Measurements from ENCODE around the gene CLN5. TPM values are rescaled to one million over a fixed set of nuclear protein-coding genes. Genes with fewer than 3 reads are reported as not detected.
"Not testable (repeated sequence)": the region's sequence is repeated elsewhere in the genome, so short reads cannot be mapped to it uniquely, and the experiment has no call there.

CLN5 gene
- total RNA-seq, 6 experiments from 2014 or later, result 14.7 to 26.5 (median 18.5) TPM

GRCh38 chr13:77002590-77003190, 10.8 kb downstream of the CLN5 start:
- TF ChIP-seq, protein P1, sequence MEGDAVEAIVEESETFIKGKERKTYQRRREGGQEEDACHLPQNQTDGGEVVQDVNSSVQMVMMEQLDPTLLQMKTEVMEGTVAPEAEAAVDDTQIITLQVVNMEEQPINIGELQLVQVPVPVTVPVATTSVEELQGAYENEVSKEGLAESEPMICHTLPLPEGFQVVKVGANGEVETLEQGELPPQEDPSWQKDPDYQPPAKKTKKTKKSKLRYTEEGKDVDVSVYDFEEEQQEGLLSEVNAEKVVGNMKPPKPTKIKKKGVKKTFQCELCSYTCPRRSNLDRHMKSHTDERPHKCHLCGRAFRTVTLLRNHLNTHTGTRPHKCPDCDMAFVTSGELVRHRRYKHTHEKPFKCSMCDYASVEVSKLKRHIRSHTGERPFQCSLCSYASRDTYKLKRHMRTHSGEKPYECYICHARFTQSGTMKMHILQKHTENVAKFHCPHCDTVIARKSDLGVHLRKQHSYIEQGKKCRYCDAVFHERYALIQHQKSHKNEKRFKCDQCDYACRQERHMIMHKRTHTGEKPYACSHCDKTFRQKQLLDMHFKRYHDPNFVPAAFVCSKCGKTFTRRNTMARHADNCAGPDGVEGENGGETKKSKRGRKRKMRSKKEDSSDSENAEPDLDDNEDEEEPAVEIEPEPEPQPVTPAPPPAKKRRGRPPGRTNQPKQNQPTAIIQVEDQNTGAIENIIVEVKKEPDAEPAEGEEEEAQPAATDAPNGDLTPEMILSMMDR (IDR thresholded peaks at IDR 0.05), result peak; percentile 53 to 69 (median 63)
- no peak for TF ChIP-seq POLR2A (IDR thresholded peaks at IDR 0.05)
- ATAC-seq (peak; percentile 66 to 74 (median 71)), DNase-seq (no peak)
- Histone ChIP-seq H3K27ac (peak overlapping the region in 1 of 3 donors; percentile 44), H3K4me3 (no peak overlapping the region), H3K36me3 (peaks cover 0 to 24% (median 0%) of the 10 kb centered on the region in 4 donors), H3K9me3 (no peaks in the 10 kb centered on the region), H3K4me1 (peaks cover 0 to 37% (median 15%) of the 10 kb centered on the region in 4 donors), H3K27me3 (no peaks in the 10 kb centered on the region)
- 40% methylated on average over 6 of the region's 7 CpGs for WGBS (ENCODE audit: insufficient coverage, low coverage, low lambda C conversion rate, missing lambda C conversion rate)
- intact Hi-C loops (cut with DNase I), result no loop called here

GRCh38 chr13:77008337-77008736, 16.5 kb downstream of the CLN5 start:
- WGBS (ENCODE audit: insufficient coverage, low coverage, low lambda C conversion rate, missing lambda C conversion rate), result 95% methylated on average over 2 of the region's 4 CpGs
- DNase-seq; H3K27me3 ChIP-seq; H3K27ac ChIP-seq; intact Hi-C loops (cut with DNase I); H3K4me3 ChIP-seq; H3K4me1 ChIP-seq; H3K9me3 ChIP-seq: not testable (repeated sequence)
- peaks cover 0 to 64% (median 18%) of the 10 kb centered on the region in 4 donors for H3K36me3 ChIP-seq
- ATAC-seq, result peak; percentile 55 to 61 (median 56)

- WGBS (ENCODE audit: insufficient coverage, low coverage, low lambda C conversion rate, missing lambda C conversion rate), result 85% methylated on average over 2 of the region's 2 CpGs
- Histone ChIP-seq H3K36me3 (peaks cover 0 to 64% (median 21%) of the 10 kb centered on the region in 4 donors), H3K27ac (no peak overlapping the region), H3K27me3 (no peaks in the 10 kb centered on the region), H3K9me3 (no peaks in the 10 kb centered on the region), H3K4me3 (no peak overlapping the region), H3K4me1 (peaks cover 0 to 4% (median 0%) of the 10 kb centered on the region in 4 donors)
- DNase-seq (no peak), ATAC-seq (no peak)
- intact Hi-C loops (cut with DNase I), result no loop called here
- TF ChIP-seq, protein P1 (IDR thresholded peaks at IDR 0.05), result no peak
- TF ChIP-seq POLR2A (IDR thresholded peaks at IDR 0.05), result no peak
Observed at GRCh38 chr13:77009011-77009410, 17.1 kb downstream of the CLN5 start.

GRCh38 chr13:77009719-77010118, 17.8 kb downstream of the CLN5 start:
- H3K27me3 ChIP-seq; intact Hi-C loops (cut with DNase I); DNase-seq; H3K4me3 ChIP-seq; H3K9me3 ChIP-seq; H3K27ac ChIP-seq; H3K4me1 ChIP-seq; ATAC-seq: not testable (repeated sequence)
- H3K36me3 ChIP-seq, result peaks cover 0 to 71% (median 25%) of the 10 kb centered on the region in 4 donors
- 100% methylated on average over 5 of the region's 5 CpGs for WGBS (ENCODE audit: insufficient coverage, low coverage, low lambda C conversion rate, missing lambda C conversion rate)

DNA sequence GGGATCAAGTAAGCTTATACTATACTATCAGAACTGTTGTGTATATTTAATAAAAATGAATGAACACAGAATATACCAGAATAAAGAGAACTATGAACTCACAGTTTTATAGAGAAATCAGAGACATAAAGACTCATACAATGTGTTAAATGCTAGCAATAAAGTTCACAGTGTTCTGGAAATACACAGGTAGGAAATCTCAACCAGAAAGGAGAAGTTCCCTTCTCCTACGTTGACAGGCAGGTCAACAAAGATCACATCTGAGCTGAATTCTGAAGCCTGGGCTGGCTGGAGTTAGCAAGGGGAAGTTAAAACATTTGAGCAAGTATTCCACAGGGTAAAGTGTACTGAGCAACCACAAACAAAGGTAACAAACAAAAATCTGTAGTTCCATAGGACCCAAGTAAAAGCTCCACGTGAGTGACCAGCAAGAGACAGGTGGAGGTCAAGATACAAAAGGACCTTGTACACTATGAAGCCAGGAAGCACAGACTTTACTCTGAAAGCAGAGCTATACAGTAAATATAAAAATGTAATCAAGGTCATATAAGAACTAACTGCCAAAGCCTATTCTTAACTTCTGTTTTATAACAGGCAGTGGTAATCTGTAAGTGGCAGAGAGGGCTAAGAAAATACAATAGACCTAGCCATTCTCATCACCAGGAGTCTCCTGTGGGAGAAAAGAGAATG, 22.1 kb downstream of the CLN5 start:
- DNase-seq (no peak), ATAC-seq (no peak)
- no peak overlapping the region for H3K27ac ChIP-seq
- TF ChIP-seq, protein P1 (IDR thresholded peaks at IDR 0.05), result no peak
- no peak for TF ChIP-seq POLR2A (IDR thresholded peaks at IDR 0.05)
- intact Hi-C loops (cut with DNase I), result no loop called here
- H3K4me1 ChIP-seq, result peaks cover 0 to 2% (median 0%) of the 10 kb centered on the region in 4 donors
- no peaks in the 10 kb centered on the region for H3K9me3 ChIP-seq
- H3K4me3 ChIP-seq, result no peak overlapping the region
- no peaks in the 10 kb centered on the region for H3K27me3 ChIP-seq
- 48% methylated on average over 2 of the region's 2 CpGs for WGBS (ENCODE audit: insufficient coverage, low coverage, low lambda C conversion rate, missing lambda C conversion rate)
- peaks cover 0 to 83% (median 27%) of the 10 kb centered on the region in 4 donors for H3K36me3 ChIP-seq
